WI38 (cell line): ENCODE measurements around the gene TAF5L.
"Not testable (repeated sequence)": the region's sequence is repeated elsewhere in the genome, so short reads cannot be mapped to it uniquely, and the experiment has no call there.

Source experiments
- H3K4me3 ChIP-seq: 2 replicates; pipeline ENCODE4 v1.5.1; 2011; ENCODE audit warnings: low read depth, mild to moderate bottlenecking, control low read depth, low read length
- TF ChIP-seq, protein P1 (sequence below): IDR thresholded peaks from 2 replicates; pipeline ENCODE4 v1.5.1; 2012; ENCODE audit warnings: low read depth, mild to moderate bottlenecking, control low read depth, low read length

Gene TAF5L

DNA sequence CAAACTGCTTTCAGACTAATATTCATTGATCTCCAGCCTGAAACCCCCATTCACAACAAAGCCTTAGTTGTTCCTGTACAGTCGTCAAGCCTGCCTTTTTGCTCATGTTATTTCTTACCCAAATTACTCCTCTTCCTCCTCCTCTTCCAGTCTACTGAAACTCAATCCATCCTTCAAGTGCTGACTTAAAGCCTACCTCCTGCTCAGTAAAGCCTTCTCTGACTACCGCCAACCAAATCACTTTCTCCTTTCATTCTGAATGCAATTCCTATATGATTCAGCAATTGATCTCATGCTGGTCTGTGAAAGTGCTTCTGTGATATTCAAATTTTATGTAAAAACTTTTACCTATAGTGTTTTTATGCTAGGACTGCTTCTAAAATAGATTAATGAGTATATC, 18.6 kb downstream of the TAF5L start:
- TF ChIP-seq, protein P1, sequence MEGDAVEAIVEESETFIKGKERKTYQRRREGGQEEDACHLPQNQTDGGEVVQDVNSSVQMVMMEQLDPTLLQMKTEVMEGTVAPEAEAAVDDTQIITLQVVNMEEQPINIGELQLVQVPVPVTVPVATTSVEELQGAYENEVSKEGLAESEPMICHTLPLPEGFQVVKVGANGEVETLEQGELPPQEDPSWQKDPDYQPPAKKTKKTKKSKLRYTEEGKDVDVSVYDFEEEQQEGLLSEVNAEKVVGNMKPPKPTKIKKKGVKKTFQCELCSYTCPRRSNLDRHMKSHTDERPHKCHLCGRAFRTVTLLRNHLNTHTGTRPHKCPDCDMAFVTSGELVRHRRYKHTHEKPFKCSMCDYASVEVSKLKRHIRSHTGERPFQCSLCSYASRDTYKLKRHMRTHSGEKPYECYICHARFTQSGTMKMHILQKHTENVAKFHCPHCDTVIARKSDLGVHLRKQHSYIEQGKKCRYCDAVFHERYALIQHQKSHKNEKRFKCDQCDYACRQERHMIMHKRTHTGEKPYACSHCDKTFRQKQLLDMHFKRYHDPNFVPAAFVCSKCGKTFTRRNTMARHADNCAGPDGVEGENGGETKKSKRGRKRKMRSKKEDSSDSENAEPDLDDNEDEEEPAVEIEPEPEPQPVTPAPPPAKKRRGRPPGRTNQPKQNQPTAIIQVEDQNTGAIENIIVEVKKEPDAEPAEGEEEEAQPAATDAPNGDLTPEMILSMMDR: no peak
- H3K4me3 ChIP-seq: no peak overlapping the region

DNA sequence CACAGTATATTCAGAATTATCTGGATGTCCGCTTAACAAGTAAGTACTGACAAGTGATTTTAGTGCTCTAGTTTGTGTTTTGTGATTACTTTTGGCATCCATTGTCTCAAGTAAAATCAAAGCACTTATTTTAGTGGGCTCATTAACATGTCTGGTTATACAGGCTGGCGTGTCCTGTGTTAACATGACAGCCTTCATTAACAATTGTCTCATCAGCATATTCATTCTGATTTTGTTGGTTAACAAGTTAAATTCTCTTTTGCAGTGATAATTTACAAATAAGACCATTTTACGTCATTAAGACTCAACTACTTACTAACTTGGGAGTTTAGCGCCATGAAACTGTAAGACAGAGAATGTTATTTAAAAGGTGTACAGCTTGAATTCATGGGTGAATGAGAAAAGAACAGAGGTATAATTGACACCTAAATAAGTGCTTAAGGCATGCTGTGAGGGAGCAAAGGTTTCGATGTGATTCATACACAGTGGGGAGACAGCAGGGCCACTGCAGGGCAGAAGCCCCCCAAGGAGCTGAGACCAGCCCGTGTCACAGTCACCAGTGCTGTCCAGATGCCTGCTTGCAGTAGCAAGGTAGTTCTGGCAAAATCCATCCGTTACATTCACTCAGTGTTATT, 22.4 kb downstream of the TAF5L start:
- no peak overlapping the region for H3K4me3 ChIP-seq
- TF ChIP-seq, protein P1: no peak

DNA sequence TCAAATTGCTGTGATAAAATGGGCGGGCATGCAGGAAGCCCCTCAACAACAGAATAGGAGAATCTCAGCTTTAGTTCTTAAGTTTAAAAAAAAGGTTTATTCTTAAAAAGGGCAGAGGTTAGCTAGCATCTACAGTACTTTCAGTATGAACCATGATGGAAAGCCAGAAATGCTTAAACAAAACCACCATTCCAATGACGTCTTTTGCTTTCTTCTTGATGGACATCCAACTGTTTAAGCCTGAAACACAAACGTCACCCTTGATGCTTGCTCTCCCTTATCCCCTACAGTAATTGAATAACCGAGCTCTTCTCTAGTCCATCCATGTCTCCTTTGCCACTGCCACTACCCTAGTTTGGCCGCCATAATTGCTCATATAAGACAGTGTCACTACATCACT, 25.7 kb downstream of the TAF5L start:
- TF ChIP-seq, protein P1: no peak
- no peak overlapping the region for H3K4me3 ChIP-seq

DNA sequence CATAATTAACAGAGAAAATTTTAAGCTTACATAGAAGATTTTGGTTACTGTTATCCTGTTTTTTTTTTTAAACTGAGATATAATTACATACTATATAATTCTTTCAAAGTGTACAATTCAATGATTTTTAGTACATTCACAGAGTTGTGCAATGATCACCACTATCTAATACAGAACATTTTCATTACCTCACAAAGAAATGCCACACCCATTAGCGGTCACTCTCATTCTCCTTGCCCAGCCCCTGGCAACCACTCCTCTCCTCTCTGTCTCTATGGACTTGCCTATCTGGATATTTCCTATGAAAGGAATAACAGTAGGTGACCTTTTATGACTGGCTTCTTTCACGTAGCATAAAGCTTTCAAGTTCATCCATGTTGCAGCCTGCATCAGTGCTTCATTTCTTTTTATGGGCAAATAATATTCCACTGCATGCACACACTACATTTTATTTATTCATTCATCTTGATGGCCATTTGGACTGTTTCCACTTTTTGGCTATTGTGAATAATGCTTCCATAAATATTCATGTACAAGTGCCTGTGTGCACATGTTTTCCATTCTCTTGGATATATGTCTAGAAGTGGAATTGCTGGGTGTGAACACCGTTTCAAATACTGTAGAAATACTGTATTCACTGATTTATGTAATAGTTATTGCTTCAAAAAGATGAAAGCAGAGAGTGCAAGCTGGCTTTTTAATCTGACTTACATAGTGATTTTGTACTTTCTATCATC, 26.5 kb downstream of the TAF5L start:
- TF ChIP-seq, protein P1: no peak
- H3K4me3 ChIP-seq: no peak overlapping the region

DNA sequence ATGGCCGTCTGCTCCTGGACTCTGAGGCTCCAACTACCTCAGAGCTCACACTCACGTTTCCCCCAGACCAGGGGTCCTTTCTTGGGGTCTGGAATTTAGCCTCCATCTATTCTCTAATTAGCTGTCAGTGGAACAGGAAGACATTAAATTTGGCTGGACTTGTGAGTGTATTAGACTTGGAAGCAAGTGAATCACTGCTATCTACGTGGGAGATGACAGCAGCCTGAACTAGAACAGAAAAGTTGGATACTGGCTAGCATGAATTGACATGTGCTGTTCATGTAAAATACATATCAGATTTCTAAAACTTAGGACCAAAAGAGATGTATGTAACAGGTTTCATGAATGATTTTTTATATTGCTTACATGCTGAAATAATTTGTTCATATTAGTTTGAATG, 28.0 kb downstream of the TAF5L start:
- TF ChIP-seq, protein P1: no peak
- H3K4me3 ChIP-seq: no peak overlapping the region

DNA sequence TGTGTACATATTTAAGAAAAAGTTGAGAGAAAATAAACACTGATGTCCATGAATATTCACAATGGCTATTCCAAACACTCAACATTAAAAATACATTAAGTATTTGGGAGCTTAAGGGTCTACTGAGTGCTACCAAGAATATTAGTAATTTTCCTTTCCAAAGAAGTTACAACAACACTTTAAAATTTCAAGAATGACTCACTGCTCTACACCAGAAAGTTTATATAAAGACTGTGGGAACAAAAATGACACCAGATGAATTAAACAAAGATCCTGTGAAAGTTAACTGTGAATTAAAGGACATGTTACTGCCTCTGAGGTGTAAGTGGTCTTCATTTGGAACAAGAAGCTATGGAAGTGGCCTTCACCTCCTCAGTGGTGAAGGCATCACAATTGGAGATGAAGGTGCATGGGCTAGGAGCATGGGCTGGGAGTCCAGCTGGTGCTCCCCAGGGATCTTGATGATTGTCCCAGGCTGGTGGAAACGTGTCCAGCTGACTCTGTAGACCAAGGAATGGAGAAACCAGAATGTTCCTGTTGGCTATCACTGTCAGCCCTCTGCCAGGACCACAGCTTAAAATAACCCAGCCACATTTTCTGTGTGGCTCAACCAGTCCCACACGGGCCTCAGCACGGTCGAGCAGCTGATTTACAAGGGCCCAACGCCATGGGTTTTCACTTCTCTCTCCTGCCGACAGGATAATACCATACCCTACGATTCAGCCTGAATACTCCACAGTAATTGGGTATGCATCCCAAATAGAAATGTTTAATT, 28.8 kb downstream of the TAF5L start:
- H3K4me3 ChIP-seq: no peak overlapping the region
- TF ChIP-seq, protein P1: no peak

DNA sequence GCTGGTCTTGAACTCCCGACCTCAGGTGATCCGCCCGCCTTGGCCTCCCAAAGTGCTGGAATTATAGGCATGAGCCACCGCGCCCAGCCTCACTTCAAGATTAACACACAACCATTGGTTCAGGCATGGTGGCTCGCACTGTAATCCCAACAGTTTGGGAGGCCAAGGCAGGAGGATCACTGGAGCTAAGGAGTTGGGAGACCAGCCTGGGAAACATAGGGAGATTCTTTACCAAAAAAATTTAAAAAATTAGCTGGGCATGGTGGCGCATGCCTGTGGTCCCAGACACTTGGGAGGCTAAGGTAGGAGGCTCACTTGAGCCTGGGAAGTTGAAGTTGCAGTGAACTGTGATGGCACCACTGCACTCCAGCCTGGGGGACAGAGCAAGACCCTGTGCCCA, 30.0 kb downstream of the TAF5L start:
- H3K4me3 ChIP-seq: not testable (repeated sequence)
